LNCaP clone FGC (cell line): ENCODE results near the gene FRAS1.

Experiments used
- DNase-seq: peaks from one replicate; pipeline ENCODE4 v3.0.0-alpha.2; 2011; ENCODE audit warnings: low read depth
- H3K4me3 ChIP-seq: 2 replicates; pipeline ENCODE4 v1.5.1; 2011; ENCODE audit warnings: mild to moderate bottlenecking, low read depth, low read length, control low read depth
- TF ChIP-seq, protein P1 (sequence below): IDR thresholded peaks from 2 replicates; pipeline ENCODE4 v1.5.1; 2012; ENCODE audit warnings: mild to moderate bottlenecking; ENCODE audit not compliant: control insufficient read depth, insufficient read depth; ENCODE audit errors: extremely low read depth

Gene FRAS1

DNA sequence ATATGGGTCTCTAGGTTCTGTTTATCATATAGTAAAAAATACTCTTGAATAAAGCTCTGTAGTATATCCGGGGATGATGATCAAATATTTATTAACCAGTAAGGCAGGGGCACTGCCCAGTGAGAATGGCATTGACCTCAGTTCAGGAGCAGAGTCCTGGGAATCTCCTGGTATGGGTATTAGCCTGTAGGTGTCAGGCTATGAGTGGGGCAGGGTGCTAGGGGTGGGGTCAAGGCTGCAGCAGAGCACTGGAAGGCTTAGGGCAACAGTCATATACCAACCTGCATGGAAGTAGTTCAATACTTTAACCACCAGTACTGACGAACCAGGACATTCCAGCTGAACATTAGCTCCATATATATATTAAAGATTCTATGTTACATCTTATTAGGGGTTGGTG lies 274.1 kb downstream of the FRAS1 start:
- H3K4me3 ChIP-seq = no peak overlapping the region
- TF ChIP-seq, protein P1, sequence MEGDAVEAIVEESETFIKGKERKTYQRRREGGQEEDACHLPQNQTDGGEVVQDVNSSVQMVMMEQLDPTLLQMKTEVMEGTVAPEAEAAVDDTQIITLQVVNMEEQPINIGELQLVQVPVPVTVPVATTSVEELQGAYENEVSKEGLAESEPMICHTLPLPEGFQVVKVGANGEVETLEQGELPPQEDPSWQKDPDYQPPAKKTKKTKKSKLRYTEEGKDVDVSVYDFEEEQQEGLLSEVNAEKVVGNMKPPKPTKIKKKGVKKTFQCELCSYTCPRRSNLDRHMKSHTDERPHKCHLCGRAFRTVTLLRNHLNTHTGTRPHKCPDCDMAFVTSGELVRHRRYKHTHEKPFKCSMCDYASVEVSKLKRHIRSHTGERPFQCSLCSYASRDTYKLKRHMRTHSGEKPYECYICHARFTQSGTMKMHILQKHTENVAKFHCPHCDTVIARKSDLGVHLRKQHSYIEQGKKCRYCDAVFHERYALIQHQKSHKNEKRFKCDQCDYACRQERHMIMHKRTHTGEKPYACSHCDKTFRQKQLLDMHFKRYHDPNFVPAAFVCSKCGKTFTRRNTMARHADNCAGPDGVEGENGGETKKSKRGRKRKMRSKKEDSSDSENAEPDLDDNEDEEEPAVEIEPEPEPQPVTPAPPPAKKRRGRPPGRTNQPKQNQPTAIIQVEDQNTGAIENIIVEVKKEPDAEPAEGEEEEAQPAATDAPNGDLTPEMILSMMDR = no peak

DNA sequence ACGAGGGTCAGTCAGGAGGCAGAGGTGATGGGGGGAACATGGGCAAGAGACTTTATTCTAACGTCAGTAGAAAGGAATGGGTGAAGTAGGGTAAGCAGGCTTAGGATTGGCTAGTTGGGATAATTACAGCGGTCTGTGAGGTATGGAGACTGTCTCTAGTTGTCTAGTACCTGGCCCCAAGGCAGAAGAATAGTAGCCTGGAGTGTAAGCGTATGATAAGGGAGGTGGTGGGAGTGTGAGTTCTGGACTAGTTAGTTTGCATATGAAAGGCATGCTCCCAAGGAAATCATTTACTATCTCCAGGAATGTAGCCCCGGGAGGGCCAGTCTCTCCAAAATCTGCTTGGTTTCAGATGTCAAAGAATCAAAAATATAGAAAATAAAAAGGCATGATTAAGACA lies 274.8 kb downstream of the FRAS1 start:
- DNase-seq = no peak
- TF ChIP-seq, protein P1 = no peak
- H3K4me3 ChIP-seq = no peak overlapping the region

More for the DNA sequence above, 274.1 kb downstream of the FRAS1 start:
- no peak for DNase-seq

DNA sequence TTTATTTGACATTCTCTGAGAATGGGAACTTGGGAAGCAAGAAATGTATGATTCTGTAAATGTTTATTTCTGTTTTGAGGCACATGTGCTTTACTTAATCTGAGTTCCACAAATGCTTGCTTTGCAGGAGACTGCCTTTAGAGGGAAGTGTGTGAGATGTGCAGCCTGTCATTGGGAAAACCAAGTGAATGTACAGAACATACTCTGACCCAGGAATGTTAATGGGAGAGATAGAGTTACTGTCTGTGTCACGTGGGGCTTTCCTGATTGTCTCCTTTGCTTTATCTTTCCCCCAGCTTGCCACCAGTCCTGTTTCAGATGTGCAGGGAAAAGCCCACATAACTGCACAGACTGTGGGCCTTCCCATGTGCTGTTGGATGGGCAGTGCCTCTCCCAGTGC lies 275.9 kb downstream of the FRAS1 start:
- no peak for DNase-seq
- TF ChIP-seq, protein P1 = no peak
- no peak overlapping the region for H3K4me3 ChIP-seq

DNA sequence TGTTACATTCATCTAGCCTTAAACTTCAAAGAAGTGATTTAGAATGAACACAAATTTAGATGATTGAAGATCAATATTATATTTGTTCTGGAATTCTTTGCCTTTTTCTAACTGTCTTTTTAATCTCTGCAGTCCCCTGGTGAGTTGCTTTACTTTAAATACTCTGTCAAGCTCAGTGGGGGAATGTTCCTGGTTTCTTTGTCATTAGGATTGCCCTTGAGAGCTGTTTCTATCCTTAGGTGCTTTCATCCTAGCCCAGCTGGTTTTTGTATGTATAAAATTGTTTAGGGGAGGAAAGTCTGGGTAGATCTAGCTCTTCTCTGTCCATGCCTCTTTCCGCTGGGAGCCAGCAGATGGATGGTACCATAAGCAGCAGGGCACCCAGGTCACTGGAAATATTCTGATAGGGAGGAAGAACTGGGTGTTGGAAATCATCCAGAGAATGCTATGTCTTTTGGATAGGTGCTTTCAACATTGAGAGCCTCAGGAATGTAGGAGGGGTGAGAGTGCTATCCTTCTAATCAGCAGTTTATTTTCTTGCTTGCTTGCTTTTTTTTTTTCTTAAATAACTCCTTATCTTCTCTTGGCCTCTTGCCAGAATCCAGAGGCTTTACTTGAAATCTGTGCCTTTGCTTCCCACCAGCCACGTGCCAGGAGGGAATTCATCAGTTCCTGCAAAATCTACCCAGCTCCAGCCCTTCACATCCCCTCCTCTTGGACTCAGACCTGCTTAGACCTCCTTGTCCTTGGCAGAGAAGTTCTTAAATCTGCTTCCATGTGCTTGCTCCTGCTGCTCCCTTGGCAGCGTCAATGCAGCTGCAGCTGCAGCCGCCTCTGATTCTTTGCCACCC lies 279.2 kb downstream of the FRAS1 start:
- no peak overlapping the region for H3K4me3 ChIP-seq
- no peak for DNase-seq
- TF ChIP-seq, protein P1 = no peak

DNA sequence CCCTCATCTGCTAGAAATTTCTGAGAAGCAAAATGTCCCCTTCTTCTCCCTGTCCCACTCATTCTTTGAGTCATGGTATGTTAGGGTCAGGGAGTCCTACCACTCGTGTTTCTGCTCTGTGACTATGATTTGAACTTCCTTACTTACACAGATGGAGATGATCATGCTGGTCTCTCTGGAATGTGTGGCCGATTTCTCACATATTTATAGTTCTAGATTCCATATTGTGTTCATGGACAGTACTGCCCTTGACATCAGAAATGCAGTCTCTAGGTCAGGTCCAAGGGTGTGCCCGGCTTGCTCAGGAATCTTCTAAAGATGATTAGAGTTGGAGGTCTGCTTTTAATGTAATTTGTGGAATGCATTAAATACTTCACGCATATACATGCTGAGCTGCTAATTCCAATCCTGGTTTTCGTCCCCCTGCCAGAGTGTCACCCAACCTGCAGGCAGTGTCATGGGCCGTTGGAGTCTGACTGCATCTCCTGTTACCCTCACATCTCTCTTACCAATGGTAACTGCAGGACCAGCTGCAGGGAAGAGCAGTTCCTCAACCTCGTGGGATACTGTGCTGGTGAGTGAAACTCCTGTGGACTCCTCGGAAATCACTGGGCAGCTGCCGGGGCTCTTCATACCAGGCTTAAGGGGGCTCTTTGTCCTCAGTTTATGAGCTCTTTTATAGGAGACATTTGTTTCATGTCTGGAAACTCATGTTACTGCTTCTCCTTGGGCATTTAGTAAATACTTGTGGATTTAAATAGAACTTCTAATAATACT lies 280.3 kb downstream of the FRAS1 start:
- no peak overlapping the region for H3K4me3 ChIP-seq
- TF ChIP-seq, protein P1 = no peak
- DNase-seq = no peak

DNA sequence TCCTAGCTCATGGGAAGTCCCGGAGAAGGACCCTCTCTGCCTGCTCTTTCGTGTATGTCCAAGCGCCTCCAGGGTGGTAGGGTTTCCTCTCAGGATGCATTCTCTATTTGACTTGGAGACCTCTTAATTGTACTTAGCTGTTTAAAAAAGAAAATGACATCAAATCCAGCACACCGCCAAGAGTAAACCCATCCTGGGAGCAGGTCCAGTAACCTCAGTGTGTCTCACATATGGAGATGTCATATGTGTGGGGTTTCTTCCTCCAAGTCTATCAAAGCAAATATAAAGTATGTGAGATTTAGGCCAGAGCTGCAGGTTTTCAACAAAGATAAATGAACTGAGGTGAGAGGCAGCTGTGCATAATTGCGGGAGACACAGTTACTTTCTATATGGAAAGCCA lies 285.0 kb downstream of the FRAS1 start:
- H3K4me3 ChIP-seq = no peak overlapping the region
- TF ChIP-seq, protein P1 = no peak
- DNase-seq = no peak
